Measurements from ENCODE around the gene ZBTB7C. TPM values are rescaled to one million over a fixed set of nuclear protein-coding genes. Genes with fewer than 3 reads are reported as not detected.

Gene ZBTB7C
- total and polyA plus RNA-seq, 2 of the 4 experiments (the other 2 are of a cell fraction), result not detected

DNA sequence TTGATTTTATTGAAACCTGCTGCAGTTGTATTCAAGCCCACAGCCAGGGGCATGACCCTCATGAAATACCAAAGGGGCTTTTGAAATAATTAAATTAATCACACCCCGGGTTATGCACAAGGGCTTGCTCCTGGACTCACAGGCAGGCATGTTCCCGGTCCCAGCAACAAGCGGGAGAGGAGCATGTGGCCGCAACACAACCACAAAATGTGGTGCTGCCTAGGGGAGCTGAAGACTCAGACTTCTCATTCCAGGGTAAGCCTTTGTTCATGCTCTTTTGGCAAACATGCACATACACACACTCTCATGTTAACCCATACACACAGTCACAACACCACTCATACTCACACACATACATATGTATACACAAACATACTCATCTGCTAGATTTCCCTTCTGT is 245.1 kb downstream of the ZBTB7C start:
- Histone ChIP-seq H4K5ac (ENCODE audit: low read depth, low read length) (no peak overlapping the region), H2BK15ac (ENCODE audit: low read depth, low read length) (no peak overlapping the region), H2BK20ac (ENCODE audit: low read depth, low read length) (no peak overlapping the region), H4K20me1 (ENCODE audit: insufficient read depth, low read length) (no peaks in the 10 kb centered on the region), H4K91ac (ENCODE audit: insufficient read depth, low read depth, low read length) (no peak overlapping the region), H3K4me2 (ENCODE audit: low read depth, low read length) (no peak overlapping the region), H3K9ac (ENCODE audit: low read depth, low read length) (no peak overlapping the region), H3K4me3 (ENCODE audit: insufficient read depth, low read depth, low read length) (no peak overlapping the region), H2AK9ac (replicated peaks; ENCODE audit: low read depth, low read length, poor library complexity) (no peak overlapping the region), H4K8ac (ENCODE audit: low read depth in 2 of 2, low read length in 2 of 2) (no peak overlapping the region), H3K36me3 (ENCODE audit: control insufficient read depth, insufficient read depth, low read length) (no peaks in the 10 kb centered on the region), H3K79me1 (ENCODE audit: low read depth in 1 of 2, low read length in 2 of 2) (no peaks in the 10 kb centered on the region), H3K18ac (ENCODE audit: low read depth, low read length) (no peak overlapping the region), H2BK5ac (ENCODE audit: low read depth, low read length, poor library complexity, severe bottlenecking) (no peak overlapping the region), H3K4ac (ENCODE audit: low read depth, low read length) (no peak overlapping the region), H2BK120ac (ENCODE audit: low read depth, low read length) (no peak overlapping the region), H3K27ac (ENCODE audit: insufficient read depth, low read length) (no peak overlapping the region), H2AFZ (replicated peaks; ENCODE audit: low read length, poor library complexity) (no peak overlapping the region), H3K9me1 (ENCODE audit: insufficient read depth, low read length) (no peaks in the 10 kb centered on the region), H3K23ac (ENCODE audit: low read depth, low read length) (no peak overlapping the region), H3K9me3 (ENCODE audit: control insufficient read depth, insufficient read depth, low read length) (no peaks in the 10 kb centered on the region), H3K56ac (ENCODE audit: extremely low read depth, insufficient read depth, low read length) (no peak overlapping the region), H3K27me3 (ENCODE audit: control insufficient read depth, insufficient read depth, low read length) (peaks cover 27% of the 10 kb centered on the region), H3K4me1 (ENCODE audit: control insufficient read depth, insufficient read depth, low read length) (no peaks in the 10 kb centered on the region), H3K14ac (replicated peaks; ENCODE audit: low read depth, low read length) (no peak overlapping the region), H2AK5ac (ENCODE audit: low read depth, low read length) (no peak overlapping the region)
- ChIA-PET POLR2A (ENCODE audit: unreplicated experiment) (no interaction called here), CTCF (no interaction called here)
- WGBS, 2 experiments (ENCODE audit: extremely low coverage in 2 of 2, insufficient read length in 1 of 2), result 51% methylated on average over 3 of the region's 4 CpGs; no CpG with 5 or more reads in 1 of the 2 experiments
- in situ Hi-C loops (cut with MboI; ENCODE audit: low sequenced_read_pairs), result no loop called here
- TF ChIP-seq POLR2A (IDR thresholded peaks at IDR 0.05; ENCODE audit: low read depth, low read length), result no peak
- TF ChIP-seq BHLHE40 (IDR thresholded peaks at IDR 0.05; ENCODE audit: low read depth, low read length), result no peak
- TF ChIP-seq RAD21 (IDR thresholded peaks at IDR 0.05; ENCODE audit: low read length), result no peak
- TF ChIP-seq MXI1 (IDR thresholded peaks at IDR 0.05; ENCODE audit: borderline replicate concordance, low read depth, low read length), result no peak
- TF ChIP-seq CEBPB (IDR thresholded peaks at IDR 0.05; ENCODE audit: low read depth, low read length), result no peak
- no peak for TF ChIP-seq RCOR1 (IDR thresholded peaks at IDR 0.05; ENCODE audit: insufficient replicate concordance, low read length)
- TF ChIP-seq, protein P1, sequence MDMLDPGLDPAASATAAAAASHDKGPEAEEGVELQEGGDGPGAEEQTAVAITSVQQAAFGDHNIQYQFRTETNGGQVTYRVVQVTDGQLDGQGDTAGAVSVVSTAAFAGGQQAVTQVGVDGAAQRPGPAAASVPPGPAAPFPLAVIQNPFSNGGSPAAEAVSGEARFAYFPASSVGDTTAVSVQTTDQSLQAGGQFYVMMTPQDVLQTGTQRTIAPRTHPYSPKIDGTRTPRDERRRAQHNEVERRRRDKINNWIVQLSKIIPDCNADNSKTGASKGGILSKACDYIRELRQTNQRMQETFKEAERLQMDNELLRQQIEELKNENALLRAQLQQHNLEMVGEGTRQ (IDR thresholded peaks at IDR 0.05; ENCODE audit: low read depth, low read length), result no peak
- TF ChIP-seq CHD1 (IDR thresholded peaks at IDR 0.05; ENCODE audit: low read depth, low read length), result no peak
- no peak for TF ChIP-seq MAFK (IDR thresholded peaks at IDR 0.05; ENCODE audit: low read depth, low read length)
- TF ChIP-seq, protein P2, sequence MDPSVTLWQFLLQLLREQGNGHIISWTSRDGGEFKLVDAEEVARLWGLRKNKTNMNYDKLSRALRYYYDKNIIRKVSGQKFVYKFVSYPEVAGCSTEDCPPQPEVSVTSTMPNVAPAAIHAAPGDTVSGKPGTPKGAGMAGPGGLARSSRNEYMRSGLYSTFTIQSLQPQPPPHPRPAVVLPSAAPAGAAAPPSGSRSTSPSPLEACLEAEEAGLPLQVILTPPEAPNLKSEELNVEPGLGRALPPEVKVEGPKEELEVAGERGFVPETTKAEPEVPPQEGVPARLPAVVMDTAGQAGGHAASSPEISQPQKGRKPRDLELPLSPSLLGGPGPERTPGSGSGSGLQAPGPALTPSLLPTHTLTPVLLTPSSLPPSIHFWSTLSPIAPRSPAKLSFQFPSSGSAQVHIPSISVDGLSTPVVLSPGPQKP (IDR thresholded peaks at IDR 0.05; ENCODE audit: borderline replicate concordance, low read depth, low read length), result no peak
- TF ChIP-seq SMC3 (IDR thresholded peaks at IDR 0.05; ENCODE audit: low read depth, low read length), result no peak
- dilution Hi-C loops (cut with HindIII; ENCODE audit: low sequenced_read_pairs, unreplicated experiment), result no loop called here
- intact Hi-C loops (cut with micrococcal nuclease), result no loop called here
- DNase-seq (no peak), ATAC-seq (ENCODE audit: low read depth) (no peak)
- BruUV-seq (replicated peaks), result no TSS peak
